GM12891 (cell line): ENCODE results near the gene THSD7B.

Experiments
- PAX5 ChIP-seq: IDR thresholded peaks from 2 replicates; pipeline ENCODE4 v1.6.1; 2011; ENCODE audit warnings: low read length, moderate library complexity, mild to moderate bottlenecking; ENCODE audit not compliant: insufficient read depth, severe bottlenecking
- POLR2A ChIP-seq: IDR thresholded peaks from 2 replicates; pipeline ENCODE4 v1.6.1; 2011; ENCODE audit warnings: low read depth, low read length, control low read depth
- POLR2AphosphoS5 ChIP-seq: IDR thresholded peaks from 2 replicates; pipeline ENCODE4 v1.6.1; 2011; ENCODE audit warnings: low read depth, low read length, control low read depth
- POU2F2 ChIP-seq: IDR thresholded peaks from 2 replicates; pipeline ENCODE4 v1.6.1; 2011; ENCODE audit warnings: low read depth, mild to moderate bottlenecking, control low read depth, low read length, moderate library complexity
- TAF1 ChIP-seq: IDR thresholded peaks from 2 replicates; pipeline ENCODE4 v1.6.1; 2011; ENCODE audit warnings: low read depth, low read length, control low read depth

- TF ChIP-seq POLR2AphosphoS5 (no peak), POLR2A (no peak), TAF1 (no peak), POU2F2 (no peak), PAX5 (no peak)
Observed at GRCh38 chr2:136917411-136917881, 152.1 kb downstream of the THSD7B start.
